Activated gamma-delta T cell (primary cell): ENCODE measurements around the gene CYP2B6.
"Not testable (repeated sequence)": the region's sequence is repeated elsewhere in the genome, so short reads cannot be mapped to it uniquely, and the experiment has no call there.

Experiments used
- DNase-seq: peaks from one replicate; lab custom pipeline; 2025; lab: John Stamatoyannopoulos, UW

The CYP2B6 gene

GRCh38 chr19:41031916-41032315 is 40.8 kb downstream of the CYP2B6 start:
- DNase-seq: no peak

- not testable (repeated sequence) for DNase-seq
These were observed 42.2 kb downstream of the CYP2B6 start for GRCh38 chr19:41033324-41033723.

- no peak for DNase-seq
These were observed 48.7 kb downstream of the CYP2B6 start for GRCh38 chr19:41039806-41040205.

- not testable (repeated sequence) for DNase-seq
These were observed 54.0 kb downstream of the CYP2B6 start for GRCh38 chr19:41045095-41045494.

- no peak for DNase-seq
These were observed 59.3 kb downstream of the CYP2B6 start for GRCh38 chr19:41050426-41050825.

GRCh38 chr19:41052162-41052561 is 61.1 kb downstream of the CYP2B6 start:
- not testable (repeated sequence) for DNase-seq

GRCh38 chr19:41053331-41053730 is 62.2 kb downstream of the CYP2B6 start:
- DNase-seq: not testable (repeated sequence)

- DNase-seq: no peak
These were observed 74.0 kb downstream of the CYP2B6 start for GRCh38 chr19:41064974-41065569.
